MM.1S (cell line): ENCODE data around the gene EMB.
"Not testable (repeated sequence)": the region's sequence is repeated elsewhere in the genome, so short reads cannot be mapped to it uniquely, and the experiment has no call there.

ENCODE experiments used
- DNase-seq: peaks from one replicate; pipeline ENCODE4 v3.0.0-alpha.2; 2015
- H2AFZ ChIP-seq: fragments of 300-600 bp; sonication (generic); 2 replicates; pipeline ENCODE4 v1.6.0; 2016; ENCODE audit warnings: antibody characterized with exemption, low read length
- H3F3A ChIP-seq: fragments of 300-600 bp; sonication (generic); 2 replicates; pipeline ENCODE4 v1.6.1; 2016; ENCODE audit warnings: mild to moderate bottlenecking, antibody characterized with exemption, low read length, moderate library complexity, mixed read lengths; ENCODE audit not compliant: insufficient read depth
- H3K27ac ChIP-seq: fragments of 300-600 bp; sonication (generic); 2 replicates; pipeline ENCODE4 v1.5.1; 2016; ENCODE audit warnings: mild to moderate bottlenecking, low read length
- H3K27me3 ChIP-seq: fragments of 300-600 bp; sonication (generic); replicated peaks from 2 replicates; pipeline ENCODE4 v1.6.0; 2016; ENCODE audit warnings: low read length; ENCODE audit not compliant: insufficient read depth
- H3K36me3 ChIP-seq: fragments of 300-600 bp; sonication (generic); replicated peaks from 2 replicates; pipeline ENCODE4 v1.6.1; 2016; ENCODE audit warnings: mild to moderate bottlenecking, low read length, mixed read lengths; ENCODE audit not compliant: insufficient read depth
- H3K4me1 ChIP-seq: fragments of 300-600 bp; sonication (generic); 2 replicates; pipeline ENCODE4 v1.6.1; 2016; ENCODE audit warnings: low read length, mixed read lengths
- H3K4me2 ChIP-seq: fragments of 300-600 bp; sonication (generic); 2 replicates; pipeline ENCODE4 v1.6.0; 2016; ENCODE audit warnings: low read depth, low read length
- H3K4me3 ChIP-seq: fragments of 300-600 bp; sonication (generic); 2 replicates; pipeline ENCODE4 v1.5.1; 2016; ENCODE audit warnings: low read length, mixed read lengths
- H3K79me2 ChIP-seq: fragments of 300-600 bp; sonication (generic); 2 replicates; pipeline ENCODE4 v1.6.1; 2016; ENCODE audit warnings: mixed run types, low read length, mixed read lengths
- H3K9ac ChIP-seq: fragments of 300-600 bp; sonication (generic); 2 replicates; pipeline ENCODE4 v1.6.1; 2016; ENCODE audit warnings: low read length, mixed read lengths
- H3K9me2 ChIP-seq: fragments of 300-600 bp; sonication (generic); replicated peaks from 2 replicates; pipeline ENCODE4 v1.6.1; 2016; ENCODE audit warnings: mild to moderate bottlenecking, low read length, mixed read lengths; ENCODE audit not compliant: insufficient read depth
- H3K9me3 ChIP-seq: fragments of 300-600 bp; sonication (generic); replicated peaks from 2 replicates; pipeline ENCODE4 v1.6.1; 2016; ENCODE audit warnings: mild to moderate bottlenecking, low read length, mixed read lengths; ENCODE audit not compliant: insufficient read depth
- H4K20me1 ChIP-seq: fragments of 300-600 bp; sonication (generic); 2 replicates; pipeline ENCODE4 v1.6.1; 2016; ENCODE audit warnings: mild to moderate bottlenecking, low read length, moderate library complexity, mixed read lengths; ENCODE audit not compliant: insufficient read depth
- CTCF ChIP-seq: fragments of 300-600 bp; sonication (generic); IDR thresholded peaks from 2 replicates; pipeline ENCODE4 v1.5.1; 2016; ENCODE audit warnings: antibody characterized with exemption, low read length, mixed read lengths
- EZH2 ChIP-seq: fragments of 300-600 bp; sonication (generic); optimal IDR thresholded peaks from 2 replicates; pipeline ENCODE3; 2017; ENCODE audit warnings: low read depth, mild to moderate bottlenecking, antibody characterized with exemption, low read length, mixed read lengths
- EZH2phosphoT487 ChIP-seq: fragments of 300-600 bp; sonication (generic); IDR thresholded peaks from 2 replicates; pipeline ENCODE4 v1.6.1; 2018; ENCODE audit warnings: antibody characterized with exemption, low read length

EMB gene

DNA sequence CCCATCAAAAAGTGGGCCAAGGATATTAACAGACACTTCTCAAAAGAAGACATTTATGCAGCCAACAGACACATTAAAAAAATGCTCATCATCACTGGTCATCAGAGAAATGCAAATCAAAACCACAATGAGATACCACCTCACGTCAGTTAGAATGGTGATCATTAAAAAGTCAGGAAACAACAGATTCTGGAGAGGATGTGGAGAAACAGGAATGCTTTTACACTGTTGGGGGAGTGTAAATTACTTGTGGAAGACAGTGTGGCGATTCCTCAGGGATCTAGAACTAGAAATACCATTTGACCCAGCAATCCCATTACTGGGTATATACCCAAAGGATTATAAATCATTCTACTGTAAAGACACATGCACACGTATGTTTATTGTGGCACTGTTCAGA, 48.8 kb downstream of the EMB start:
- H4K20me1 ChIP-seq, DNase-seq, H3K9me3 ChIP-seq, H3K27ac ChIP-seq, H3K9me2 ChIP-seq, H3F3A ChIP-seq, H3K4me1 ChIP-seq, H3K27me3 ChIP-seq, H3K79me2 ChIP-seq, H3K4me2 ChIP-seq, H3K9ac ChIP-seq, H3K4me3 ChIP-seq, H2AFZ ChIP-seq, H3K36me3 ChIP-seq: not testable (repeated sequence)

DNA sequence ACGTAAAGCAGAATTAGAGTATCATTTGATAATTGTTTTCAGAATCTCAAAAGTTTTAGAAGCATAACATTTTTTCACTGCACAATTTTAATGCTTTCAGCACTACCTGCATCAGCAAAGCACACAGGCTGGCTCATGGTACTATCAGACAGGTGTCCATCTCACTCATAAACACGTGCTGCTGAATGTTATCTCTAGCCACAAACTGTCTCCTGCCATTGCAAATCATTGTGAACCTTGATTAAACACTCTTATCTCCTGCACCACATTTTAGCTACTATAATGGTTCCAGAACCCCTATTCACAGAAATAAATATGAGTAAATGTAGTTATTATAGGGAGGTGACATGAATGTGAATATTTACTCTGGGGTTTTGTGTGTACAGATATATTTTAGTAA, 56.7 kb downstream of the EMB start:
- not testable (repeated sequence) for H3K79me2 ChIP-seq, H3K27me3 ChIP-seq, H3K27ac ChIP-seq, H4K20me1 ChIP-seq, H3K9me3 ChIP-seq, DNase-seq, H3F3A ChIP-seq, H3K4me1 ChIP-seq, H3K9me2 ChIP-seq, H2AFZ ChIP-seq, H3K4me2 ChIP-seq, H3K4me3 ChIP-seq, H3K9ac ChIP-seq, H3K36me3 ChIP-seq

- not testable (repeated sequence) for H3F3A ChIP-seq, H3K9me3 ChIP-seq, H3K27ac ChIP-seq, H3K4me2 ChIP-seq, H3K4me1 ChIP-seq, H4K20me1 ChIP-seq, H3K27me3 ChIP-seq, H3K4me3 ChIP-seq, H3K36me3 ChIP-seq, H3K79me2 ChIP-seq, H3K9ac ChIP-seq, DNase-seq, H2AFZ ChIP-seq, H3K9me2 ChIP-seq
Measured at GRCh38 chr5:50376696-50377095, 64.4 kb downstream of the EMB start.

DNA sequence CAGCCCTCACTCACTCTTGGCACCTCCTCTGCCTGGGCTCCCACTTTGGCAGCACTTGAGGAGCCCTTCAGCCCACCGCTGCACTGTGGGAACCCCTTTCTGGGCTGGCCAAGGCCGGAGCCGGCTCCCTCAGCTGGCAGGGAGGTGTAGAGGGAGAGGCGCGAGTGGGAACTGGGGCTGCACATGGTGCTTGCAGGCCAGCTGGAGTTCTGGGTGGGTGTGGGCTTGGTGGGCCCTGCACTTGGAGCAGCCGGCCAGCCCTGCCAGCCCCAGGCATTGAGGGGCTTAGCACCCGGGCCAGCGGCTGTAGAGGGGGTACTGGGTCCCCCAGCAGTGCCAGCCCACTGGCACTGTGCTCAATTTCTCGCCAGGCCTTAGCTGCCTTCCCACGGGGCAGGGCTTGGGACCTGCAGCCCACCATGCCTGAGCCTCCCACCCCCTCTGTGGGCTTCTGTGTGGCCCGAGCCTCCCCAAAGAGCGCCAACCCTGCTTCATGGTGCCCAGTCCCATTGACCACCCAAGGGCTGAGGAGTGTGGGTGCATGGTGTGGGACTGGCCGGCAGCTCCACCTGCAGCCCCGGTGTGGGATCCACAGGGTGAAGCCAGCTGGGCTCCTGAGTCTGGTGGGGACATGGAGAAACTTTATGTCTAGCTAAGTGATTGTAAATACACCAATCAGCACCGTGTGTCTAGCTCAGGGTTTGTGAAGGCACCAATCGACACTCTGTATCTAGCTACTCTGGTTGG, 71.6 kb downstream of the EMB start:
- not testable (repeated sequence) for H2AFZ ChIP-seq, H3K36me3 ChIP-seq, H3K4me3 ChIP-seq, H3K4me2 ChIP-seq, H3K9ac ChIP-seq, H3K9me2 ChIP-seq, H4K20me1 ChIP-seq, H3K4me1 ChIP-seq, H3K9me3 ChIP-seq, DNase-seq, H3K27me3 ChIP-seq, H3K27ac ChIP-seq, H3K79me2 ChIP-seq, H3F3A ChIP-seq

GRCh38 chr5:50365426-50366251, 75.4 kb downstream of the EMB start:
- Histone ChIP-seq H3K27me3 (no peaks in the 10 kb centered on the region), H2AFZ (no peak overlapping the region), H3K27ac (no peak overlapping the region), H3K79me2 (no peaks in the 10 kb centered on the region), H3K4me3 (no peak overlapping the region), H3K9ac (no peak overlapping the region), H3K4me1 (no peaks in the 10 kb centered on the region), H3K9me3 (no peaks in the 10 kb centered on the region), H3K9me2 (no peaks in the 10 kb centered on the region), H4K20me1 (no peaks in the 10 kb centered on the region), H3F3A (no peaks in the 10 kb centered on the region), H3K4me2 (no peak overlapping the region), H3K36me3 (no peaks in the 10 kb centered on the region)
- DNase-seq = no peak
- TF ChIP-seq EZH2 (no peak), CTCF (no peak), EZH2phosphoT487 (no peak)

GRCh38 chr5:50364535-50365309, 76.4 kb downstream of the EMB start:
- not testable (repeated sequence) for H3K36me3 ChIP-seq, H3K27me3 ChIP-seq

More at GRCh38 chr5:50364535-50365309, 76.4 kb downstream of the EMB start:
- not testable (repeated sequence) for H3K9me2 ChIP-seq, H4K20me1 ChIP-seq, H3K4me3 ChIP-seq, H3F3A ChIP-seq, H3K4me2 ChIP-seq, H3K9ac ChIP-seq, H2AFZ ChIP-seq, H3K79me2 ChIP-seq, DNase-seq, H3K9me3 ChIP-seq, H3K4me1 ChIP-seq, H3K27ac ChIP-seq
